ENCODE results near the gene MYO5A.
A peak's percentile ranks its signal among the peaks of the same experiment; 100 is the strongest.

Gene MYO5A

GRCh38 chr15:52337198-52337853 lies 191.4 kb downstream of the MYO5A start:
- TF ChIP-seq GATA2 (IDR thresholded peaks at IDR 0.05; ENCODE audit: low read depth, low read length) (no peak), GATA3 (IDR thresholded peaks at IDR 0.05; ENCODE audit: low read depth, low read length) (no peak)

DNA sequence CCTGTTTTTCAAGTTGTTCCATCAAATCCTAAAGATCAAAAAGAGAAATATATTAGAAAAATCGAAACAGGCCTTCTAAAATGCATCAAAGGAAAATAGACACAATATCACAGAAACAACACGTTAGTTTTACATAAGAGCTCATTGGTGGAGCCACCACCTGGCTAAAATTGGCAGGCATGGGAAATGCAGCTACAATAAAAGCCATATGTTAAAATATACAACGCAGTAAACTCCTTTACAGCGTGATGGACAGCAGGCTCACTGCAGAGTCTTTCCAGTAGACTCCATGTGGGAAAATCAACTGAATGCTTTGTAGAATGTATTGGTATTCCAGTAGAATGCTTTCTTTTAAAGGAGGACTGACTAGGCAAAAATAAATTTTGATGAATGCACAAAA lies 192.2 kb downstream of the MYO5A start:
- TF ChIP-seq GATA2 (IDR thresholded peaks at IDR 0.05; ENCODE audit: low read depth, low read length) (no peak), GATA3 (IDR thresholded peaks at IDR 0.05; ENCODE audit: low read depth, low read length) (no peak)

GRCh38 chr15:52334491-52335160 lies 194.1 kb downstream of the MYO5A start:
- TF ChIP-seq GATA3 (IDR thresholded peaks at IDR 0.05; ENCODE audit: low read depth, low read length), result no peak
- no peak for TF ChIP-seq GATA2 (IDR thresholded peaks at IDR 0.05; ENCODE audit: low read depth, low read length)

- TF ChIP-seq GATA3 (IDR thresholded peaks at IDR 0.05; ENCODE audit: low read depth, low read length) (peak; percentile 35; the same call in 1 of the 2 replicates), GATA2 (IDR thresholded peaks at IDR 0.05; ENCODE audit: low read depth, low read length) (peak; percentile 73)
Measured at GRCh38 chr15:52331490-52332240, 197.0 kb downstream of the MYO5A start.

DNA sequence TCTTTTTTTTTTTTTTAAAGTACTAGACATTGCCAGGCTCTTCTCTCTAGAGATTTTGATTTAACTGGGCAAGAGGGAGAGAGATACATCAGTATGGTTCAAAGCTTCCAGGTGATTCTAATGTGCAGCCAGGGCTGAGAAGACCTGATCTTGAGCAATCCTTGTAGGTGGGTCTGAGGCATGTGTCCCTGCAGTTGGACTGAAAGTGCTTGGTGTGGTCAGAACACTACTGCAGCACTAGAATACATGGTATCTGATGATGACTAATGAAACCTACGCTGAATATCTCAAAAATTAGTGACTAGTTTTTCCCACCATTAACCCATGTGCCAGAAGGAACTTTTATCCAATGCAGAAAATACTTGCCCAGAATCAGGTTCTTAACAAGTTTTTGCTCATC lies 198.7 kb downstream of the MYO5A start:
- TF ChIP-seq GATA2 (IDR thresholded peaks at IDR 0.05; ENCODE audit: low read depth, low read length) (no peak), GATA3 (IDR thresholded peaks at IDR 0.05; ENCODE audit: low read depth, low read length) (no peak)

GRCh38 chr15:52329150-52329549 lies 199.5 kb downstream of the MYO5A start:
- TF ChIP-seq GATA3 (IDR thresholded peaks at IDR 0.05; ENCODE audit: low read depth, low read length), result no peak
- TF ChIP-seq GATA2 (IDR thresholded peaks at IDR 0.05; ENCODE audit: low read depth, low read length), result no peak

GRCh38 chr15:52328680-52329079 lies 200.0 kb downstream of the MYO5A start:
- TF ChIP-seq GATA3 (IDR thresholded peaks at IDR 0.05; ENCODE audit: low read depth, low read length) (no peak), GATA2 (IDR thresholded peaks at IDR 0.05; ENCODE audit: low read depth, low read length) (no peak)

- TF ChIP-seq GATA3 (IDR thresholded peaks at IDR 0.05; ENCODE audit: low read depth, low read length) (no peak), GATA2 (IDR thresholded peaks at IDR 0.05; ENCODE audit: low read depth, low read length) (no peak)
Measured at GRCh38 chr15:52326756-52327155, 201.9 kb downstream of the MYO5A start.

- TF ChIP-seq GATA3 (IDR thresholded peaks at IDR 0.05; ENCODE audit: low read depth, low read length), result no peak
- no peak for TF ChIP-seq GATA2 (IDR thresholded peaks at IDR 0.05; ENCODE audit: low read depth, low read length)
Measured at GRCh38 chr15:52324109-52324508, 204.6 kb downstream of the MYO5A start.

- TF ChIP-seq GATA3 (IDR thresholded peaks at IDR 0.05; ENCODE audit: low read depth, low read length), result no peak
- TF ChIP-seq GATA2 (IDR thresholded peaks at IDR 0.05; ENCODE audit: low read depth, low read length), result no peak
Measured at GRCh38 chr15:52318729-52319500, 209.8 kb downstream of the MYO5A start.

- TF ChIP-seq GATA3 (IDR thresholded peaks at IDR 0.05; ENCODE audit: low read depth, low read length) (no peak), GATA2 (IDR thresholded peaks at IDR 0.05; ENCODE audit: low read depth, low read length) (no peak)
Measured at GRCh38 chr15:52317688-52318087, 211.0 kb downstream of the MYO5A start.

DNA sequence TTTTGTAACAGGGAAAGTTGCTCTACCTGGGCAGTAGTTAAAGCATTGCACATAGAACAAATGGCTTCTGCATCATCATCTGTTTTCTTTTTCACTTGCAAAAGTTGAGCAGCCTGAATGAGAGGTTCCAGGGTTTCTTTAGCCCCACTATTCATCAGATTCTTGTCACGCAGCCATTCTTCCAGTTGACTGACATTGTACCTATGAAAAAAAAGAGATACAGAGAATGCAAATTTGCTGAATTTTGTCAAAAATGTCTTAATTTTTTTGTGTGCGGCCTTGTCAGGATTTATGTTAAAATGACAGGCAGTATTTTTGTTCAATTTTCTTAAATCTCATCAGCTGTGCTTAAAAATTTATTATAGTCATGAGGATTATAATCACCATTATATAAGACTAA lies 211.7 kb downstream of the MYO5A start:
- no peak for TF ChIP-seq GATA2 (IDR thresholded peaks at IDR 0.05; ENCODE audit: low read depth, low read length)
- no peak for TF ChIP-seq GATA3 (IDR thresholded peaks at IDR 0.05; ENCODE audit: low read depth, low read length)

GRCh38 chr15:52309154-52309548 lies 219.5 kb downstream of the MYO5A start:
- TF ChIP-seq GATA2 (IDR thresholded peaks at IDR 0.05; ENCODE audit: low read depth, low read length) (no peak), GATA3 (IDR thresholded peaks at IDR 0.05; ENCODE audit: low read depth, low read length) (no peak)
